ENCODE measurements around the gene SLC10A1. TPM values are rescaled to one million over a fixed set of nuclear protein-coding genes. Genes with fewer than 3 reads are reported as not detected.

SLC10A1 gene
- total and polyA plus RNA-seq, 2 of the 4 experiments (the other 2 are of a cell fraction) = 0.03 TPM; not detected in 1

DNA sequence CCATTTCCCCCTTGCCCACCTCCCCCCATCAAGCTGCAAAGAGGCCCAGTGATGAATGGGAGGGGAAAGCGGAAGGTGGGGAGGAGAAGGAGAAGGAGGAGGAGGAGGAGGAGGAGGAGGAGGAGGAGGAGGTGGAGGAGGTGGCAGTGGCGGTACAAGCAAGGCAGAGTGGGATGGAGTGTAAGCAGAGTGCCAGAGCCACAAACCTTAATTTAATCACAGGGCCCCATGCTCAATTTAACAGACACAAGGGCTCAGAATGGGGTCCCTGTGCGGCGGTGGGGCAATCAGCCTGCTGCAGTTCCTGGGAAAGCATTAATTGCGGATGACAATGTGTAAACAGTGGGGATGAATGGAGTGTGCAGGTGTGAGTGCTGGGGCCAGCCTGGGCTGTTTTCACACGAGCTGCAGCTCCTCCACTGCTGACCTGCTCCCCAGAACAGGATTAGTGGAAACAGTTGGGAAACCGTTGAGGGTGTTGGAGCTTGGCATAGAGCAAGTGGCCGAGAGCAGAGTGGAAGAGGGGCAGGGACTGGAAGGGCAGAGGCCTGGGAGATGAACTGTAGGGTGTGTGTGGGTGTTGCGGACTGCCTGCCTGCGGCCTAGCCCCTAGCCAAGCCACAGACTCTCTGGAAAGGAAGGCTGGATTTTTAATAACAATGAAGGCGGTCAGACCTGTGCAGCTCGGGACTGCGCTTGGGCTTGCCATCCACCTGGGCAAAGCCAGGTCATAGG lies 45.8 kb upstream of the SLC10A1 start:
- TF ChIP-seq, protein P1, sequence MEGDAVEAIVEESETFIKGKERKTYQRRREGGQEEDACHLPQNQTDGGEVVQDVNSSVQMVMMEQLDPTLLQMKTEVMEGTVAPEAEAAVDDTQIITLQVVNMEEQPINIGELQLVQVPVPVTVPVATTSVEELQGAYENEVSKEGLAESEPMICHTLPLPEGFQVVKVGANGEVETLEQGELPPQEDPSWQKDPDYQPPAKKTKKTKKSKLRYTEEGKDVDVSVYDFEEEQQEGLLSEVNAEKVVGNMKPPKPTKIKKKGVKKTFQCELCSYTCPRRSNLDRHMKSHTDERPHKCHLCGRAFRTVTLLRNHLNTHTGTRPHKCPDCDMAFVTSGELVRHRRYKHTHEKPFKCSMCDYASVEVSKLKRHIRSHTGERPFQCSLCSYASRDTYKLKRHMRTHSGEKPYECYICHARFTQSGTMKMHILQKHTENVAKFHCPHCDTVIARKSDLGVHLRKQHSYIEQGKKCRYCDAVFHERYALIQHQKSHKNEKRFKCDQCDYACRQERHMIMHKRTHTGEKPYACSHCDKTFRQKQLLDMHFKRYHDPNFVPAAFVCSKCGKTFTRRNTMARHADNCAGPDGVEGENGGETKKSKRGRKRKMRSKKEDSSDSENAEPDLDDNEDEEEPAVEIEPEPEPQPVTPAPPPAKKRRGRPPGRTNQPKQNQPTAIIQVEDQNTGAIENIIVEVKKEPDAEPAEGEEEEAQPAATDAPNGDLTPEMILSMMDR (conservative IDR thresholded peaks at IDR 0.05; ENCODE audit: low read depth, low read length) = no peak
- no peak for TF ChIP-seq RCOR1 (IDR thresholded peaks at IDR 0.05; ENCODE audit: insufficient replicate concordance, low read length)
- no peak for TF ChIP-seq NFE2L2 (IDR thresholded peaks at IDR 0.05; ENCODE audit: low read depth, low read length)
- no peak for TF ChIP-seq MAFK (IDR thresholded peaks at IDR 0.05; ENCODE audit: low read depth, low read length)
- no peak for TF ChIP-seq USF2 (IDR thresholded peaks at IDR 0.05; ENCODE audit: low read depth, low read length)
- TF ChIP-seq POLR2A (IDR thresholded peaks at IDR 0.05; ENCODE audit: low read depth, low read length) = no peak
- no peak for TF ChIP-seq MXI1 (IDR thresholded peaks at IDR 0.05; ENCODE audit: borderline replicate concordance, low read depth, low read length)
- TF ChIP-seq, protein P2, sequence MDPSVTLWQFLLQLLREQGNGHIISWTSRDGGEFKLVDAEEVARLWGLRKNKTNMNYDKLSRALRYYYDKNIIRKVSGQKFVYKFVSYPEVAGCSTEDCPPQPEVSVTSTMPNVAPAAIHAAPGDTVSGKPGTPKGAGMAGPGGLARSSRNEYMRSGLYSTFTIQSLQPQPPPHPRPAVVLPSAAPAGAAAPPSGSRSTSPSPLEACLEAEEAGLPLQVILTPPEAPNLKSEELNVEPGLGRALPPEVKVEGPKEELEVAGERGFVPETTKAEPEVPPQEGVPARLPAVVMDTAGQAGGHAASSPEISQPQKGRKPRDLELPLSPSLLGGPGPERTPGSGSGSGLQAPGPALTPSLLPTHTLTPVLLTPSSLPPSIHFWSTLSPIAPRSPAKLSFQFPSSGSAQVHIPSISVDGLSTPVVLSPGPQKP (IDR thresholded peaks at IDR 0.05; ENCODE audit: borderline replicate concordance, low read depth, low read length) = no peak
- no peak for TF ChIP-seq FOS (IDR thresholded peaks at IDR 0.05; ENCODE audit: low read depth, low read length)
- no peak for TF ChIP-seq SMC3 (IDR thresholded peaks at IDR 0.05; ENCODE audit: low read depth, low read length)
- no TSS peak for BruUV-seq (replicated peaks)
- Histone ChIP-seq H3K27ac (ENCODE audit: insufficient read depth, low read length) (no peak overlapping the region), H3K79me1 (ENCODE audit: low read depth in 1 of 2, low read length in 2 of 2) (no peaks in the 10 kb centered on the region), H3K4me2 (ENCODE audit: low read depth, low read length) (no peak overlapping the region), H4K20me1 (ENCODE audit: insufficient read depth, low read length) (no peaks in the 10 kb centered on the region), H3K23ac (ENCODE audit: low read depth, low read length) (no peak overlapping the region), H2BK120ac (ENCODE audit: low read depth, low read length) (no peak overlapping the region), H3K14ac (replicated peaks; ENCODE audit: low read depth, low read length) (no peak overlapping the region), H4K91ac (ENCODE audit: insufficient read depth, low read depth, low read length) (no peak overlapping the region), H3K4me3 (ENCODE audit: insufficient read depth, low read depth, low read length) (no peak overlapping the region), H4K5ac (ENCODE audit: low read depth, low read length) (no peak overlapping the region), H3K4ac (ENCODE audit: low read depth, low read length) (no peak overlapping the region), H3K56ac (ENCODE audit: extremely low read depth, insufficient read depth, low read length) (no peak overlapping the region), H2BK15ac (ENCODE audit: low read depth, low read length) (no peak overlapping the region), H2AK9ac (replicated peaks; ENCODE audit: low read depth, low read length, poor library complexity) (no peak overlapping the region), H3K36me3 (ENCODE audit: control insufficient read depth, insufficient read depth, low read length) (no peaks in the 10 kb centered on the region), H3K9ac (ENCODE audit: low read depth, low read length) (no peak overlapping the region), H2BK20ac (ENCODE audit: low read depth, low read length) (no peak overlapping the region), H3K9me1 (ENCODE audit: insufficient read depth, low read length) (no peaks in the 10 kb centered on the region), H4K8ac (ENCODE audit: low read depth in 2 of 2, low read length in 2 of 2) (no peak overlapping the region), H2AFZ (replicated peaks; ENCODE audit: low read length, poor library complexity) (no peak overlapping the region), H3K9me3 (ENCODE audit: control insufficient read depth, insufficient read depth, low read length) (no peaks in the 10 kb centered on the region), H2BK5ac (ENCODE audit: low read depth, low read length, poor library complexity, severe bottlenecking) (no peak overlapping the region), H3K18ac (ENCODE audit: low read depth, low read length) (no peak overlapping the region), H3K4me1 (ENCODE audit: control insufficient read depth, insufficient read depth, low read length) (no peaks in the 10 kb centered on the region), H3K27me3 (ENCODE audit: control insufficient read depth, insufficient read depth, low read length) (peaks cover 45% of the 10 kb centered on the region), H2AK5ac (ENCODE audit: low read depth, low read length) (no peak overlapping the region)
- DNase-seq = no peak
- dilution Hi-C loops (cut with HindIII; ENCODE audit: low sequenced_read_pairs, unreplicated experiment) (no loop called here), intact Hi-C loops (cut with micrococcal nuclease) (no loop called here), in situ Hi-C loops (cut with MboI; ENCODE audit: low sequenced_read_pairs) (loop anchor here (25.0 kb wide), 1 partner anchor 469 kb away; no protein-coding TSS in a partner anchor)
- no peak for ATAC-seq (ENCODE audit: low read depth)
- 17% methylated on average over 1 of the region's 13 CpGs; no CpG with 5 or more reads in 1 of the 2 experiments for WGBS, 2 experiments (ENCODE audit: extremely low coverage in 2 of 2, insufficient read length in 1 of 2)
- ChIA-PET CTCF (no interaction called here), POLR2A (ENCODE audit: unreplicated experiment) (no interaction called here)
